Subcutaneous adipose tissue (tissue), 4 donors: ENCODE measurements around the gene OPRL1. TPM values are rescaled to one million over a fixed set of nuclear protein-coding genes. Genes with fewer than 3 reads are reported as not detected.

Experiments used
- CTCF ChIP-seq: fragments of 450-650 bp; IDR thresholded peaks from one replicate; pipeline ENCODE4 v1.5.1; 2016; ENCODE audit warnings: low read depth, mild to moderate bottlenecking, control low read depth, antibody characterized with exemption, moderate library complexity
- total RNA-seq, 4 donors: library from RNA; depleted of rRNA; stranded (reverse); fragments of >200 nt; gene quantifications; one replicate each; pipeline ENCODE4 v1.1.0, GENCODE V29; 2016

OPRL1 gene
- total RNA-seq, result 1 to 10 TPM in 3 of 4 donors, under 1 TPM in 1; 0.65 to 2.7 (median 1.7) TPM

GRCh38 chr20:64080013-64080812, at the start of gene OPRL1:
Gene OPRL1, plus strand, starts transcription at chr20:64080082. Its CDS starts 12,639 bp downstream, at chr20:64092721.
- no peak for TF ChIP-seq CTCF

GRCh38 chr20:64030371-64031134, 49.3 kb upstream of the OPRL1 start:
- no peak for TF ChIP-seq CTCF

GRCh38 chr20:64031822-64032314, 48.0 kb upstream of the OPRL1 start:
- no peak for TF ChIP-seq CTCF

- TF ChIP-seq CTCF, result no peak
Observed at GRCh38 chr20:64032706-64033624, 46.9 kb upstream of the OPRL1 start.

GRCh38 chr20:64033981-64034493, 45.8 kb upstream of the OPRL1 start:
- TF ChIP-seq CTCF, result no peak

- no peak for TF ChIP-seq CTCF
Observed at GRCh38 chr20:64035066-64035932, 44.6 kb upstream of the OPRL1 start.
